HepG2 (cell line): ENCODE data around the gene TAS1R3. TPM values are rescaled to one million over a fixed set of nuclear protein-coding genes. Genes with fewer than 3 reads are reported as not detected.

Experiments used
- ARNTL ChIP-seq: sonication (generic); formaldehyde crosslinking; IDR thresholded peaks from 2 replicates; pipeline ENCODE4 v1.4.0; 2020; ENCODE audit warnings: mild to moderate bottlenecking, missing genetic modification reagents
- ATF2 ChIP-seq: sonication (generic); formaldehyde crosslinking; IDR thresholded peaks from 2 replicates; pipeline ENCODE4 v1.4.0; 2020; ENCODE audit warnings: missing genetic modification reagents
- DPF2 ChIP-seq: sonication (generic); formaldehyde crosslinking; IDR thresholded peaks from 2 replicates; pipeline ENCODE4 v1.4.0; 2020; ENCODE audit warnings: mild to moderate bottlenecking, low read depth, missing genetic modification reagents, borderline replicate concordance
- GATAD1 ChIP-seq: IDR thresholded peaks from 2 replicates; pipeline ENCODE4 v1.6.1; 2016; ENCODE audit warnings: missing genetic modification reagents, missing compliant biosample characterization
- HDAC1 ChIP-seq: sonication (generic); formaldehyde crosslinking; IDR thresholded peaks from 2 replicates; pipeline ENCODE4 v1.5.1; 2020; ENCODE audit warnings: mild to moderate bottlenecking, missing genetic modification reagents
- KDM2A ChIP-seq: sonication (generic); formaldehyde crosslinking; IDR thresholded peaks from 2 replicates; pipeline ENCODE4 v1.4.0; 2020; ENCODE audit warnings: low read depth, missing genetic modification reagents, borderline replicate concordance
- KLF6 ChIP-seq: IDR thresholded peaks from 2 replicates; pipeline ENCODE4 v1.8.0; 2016; ENCODE audit warnings: missing biosample characterization, missing genetic modification reagents
- LCORL ChIP-seq, 2 experiments: fragments of 450-650 bp in 1 of 2; sonication (generic) in 1 of 2; formaldehyde crosslinking in 1 of 2; IDR thresholded peaks; 2 replicates each; pipeline versions ENCODE4 v1.5.0 to v1.6.1; 2017 to 2020; ENCODE audit warnings: antibody characterized with exemption in 1 of 2, missing genetic modification reagents in 1 of 2
- MTF2 ChIP-seq: sonication (generic); formaldehyde crosslinking; IDR thresholded peaks from 2 replicates; pipeline ENCODE4 v1.5.0; 2020; ENCODE audit warnings: missing genetic modification reagents, borderline replicate concordance
- NFKB2 ChIP-seq: sonication (generic); formaldehyde crosslinking; IDR thresholded peaks from 2 replicates; pipeline ENCODE4 v1.4.0; 2020; ENCODE audit warnings: missing genetic modification reagents, borderline replicate concordance
- SRSF1 ChIP-seq: fragments of 200-400 bp; formaldehyde crosslinking; optimal IDR thresholded peaks from 2 replicates; pipeline ENCODE3; 2017; ENCODE audit warnings: mild to moderate bottlenecking, low read depth, low read length, moderate library complexity
- ZIK1 ChIP-seq: sonication (generic); formaldehyde crosslinking; IDR thresholded peaks from 2 replicates; pipeline ENCODE4 v1.5.0; 2020; ENCODE audit warnings: mild to moderate bottlenecking, low read depth, missing genetic modification reagents, borderline replicate concordance
- ZKSCAN5 ChIP-seq: sonication (generic); formaldehyde crosslinking; IDR thresholded peaks from 2 replicates; pipeline ENCODE4 v1.5.1; 2020; ENCODE audit warnings: mild to moderate bottlenecking, missing genetic modification reagents
- ZNF263 ChIP-seq: sonication (generic); formaldehyde crosslinking; IDR thresholded peaks from 2 replicates; pipeline ENCODE4 v1.4.0; 2020; ENCODE audit warnings: missing genetic modification reagents
- ZNF407 ChIP-seq: sonication (generic); formaldehyde crosslinking; IDR thresholded peaks from one replicate; pipeline ENCODE4 v1.5.1; 2020; ENCODE audit warnings: mild to moderate bottlenecking, missing genetic modification reagents; ENCODE audit errors: not compliant biosample characterization
- ZNF451 ChIP-seq: sonication (generic); formaldehyde crosslinking; IDR thresholded peaks from 2 replicates; pipeline ENCODE4 v1.5.0; 2020; ENCODE audit warnings: mild to moderate bottlenecking, missing genetic modification reagents
- ZNF607 ChIP-seq: sonication (generic); formaldehyde crosslinking; IDR thresholded peaks from 2 replicates; pipeline ENCODE4 v1.5.1; 2020; ENCODE audit warnings: missing genetic modification reagents, mild to moderate bottlenecking, borderline replicate concordance
- polyA plus RNA-seq, 8 experiments: library from polyadenylated mRNA; depleted of rRNA in 3 of 8; stranded (reverse) in 7 of 8; unstranded in 1 of 8; fragments of >200 nt; fragmentation: Illumina TruSeq in 4 of 8; extraction: Trizol in 4 of 8; gene quantifications; 2 replicates each; pipeline versions ENCODE4 v1.2.1 to v1.2.3, GENCODE V29; 2011 to 2016; ENCODE audit warnings: low read depth in 4 of 8, missing spikeins in 1 of 8, mixed read lengths in 1 of 8; ENCODE audit not compliant: insufficient read depth in 1 of 8
- total RNA-seq, 5 experiments: library from RNA; depleted of rRNA; stranded (reverse); fragments of >200 nt; fragmentation: Illumina TruSeq; extraction: Trizol; gene quantifications; 2 replicates each; pipeline ENCODE4 v1.2.3, GENCODE V29; 2016; ENCODE audit warnings: low read depth in 1 of 5

Gene TAS1R3
- total and polyA plus RNA-seq, 2 of the 13 experiments (the other 11 are each of a cell fraction or from before 2014, with no cell fraction given) = 0.13 to 0.15 TPM

- TF ChIP-seq ZNF407 (CRISPR knock-in tag) (peak; percentile 37), LCORL (IDR thresholded peaks at IDR 0.05) (no peak), LCORL (CRISPR knock-in tag; IDR thresholded peaks at IDR 0.05) (peak; percentile 63; the same call in 1 of the 2 replicates), GATAD1 (CRISPR knock-in tag) (0 out of 2 replicates have a peak, but pooled peaks have one; percentile 26), HDAC1 (peak; percentile 80), DPF2 (CRISPR knock-in tag) (peak; percentile 74; the same call in 1 of the 2 replicates), ZIK1 (0 out of 2 replicates have a peak, but pooled peaks have one; percentile 63), ATF2 (CRISPR knock-in tag) (peak; percentile 47; the same call in 1 of the 2 replicates), MTF2 (no peak), ZNF263 (0 out of 2 replicates have a peak, but pooled peaks have one; percentile 45), NFKB2 (peak; percentile 50; the same call in 1 of the 2 replicates), KLF6 (CRISPR knock-in tag) (no peak), SRSF1 (no peak), ZNF607 (CRISPR knock-in tag) (peak; percentile 51; the same call in 1 of the 2 replicates), ZNF451 (CRISPR knock-in tag) (peak; percentile 42; the same call in 1 of the 2 replicates), KDM2A (CRISPR knock-in tag) (peak; percentile 64; the same call in 1 of the 2 replicates), ZKSCAN5 (CRISPR knock-in tag) (peak; percentile 74), ARNTL (CRISPR knock-in tag) (0 out of 2 replicates have a peak, but pooled peaks have one; percentile 53)
Observed at GRCh38 chr1:1287288-1288110, 43.6 kb upstream of the TAS1R3 start (continued).
